AG04450 (cell line): Measurements from ENCODE around the gene GSTM3. TPM values are rescaled to one million over a fixed set of nuclear protein-coding genes. Genes with fewer than 3 reads are reported as not detected.

Experiments used
- CTCF ChIA-PET: fragments of 300-600, 350-600 bp; formaldehyde crosslinking; extraction: SDS; loops from one replicate; lab custom pipeline; 2022; ENCODE audit warnings: antibody characterized with exemption, inconsistent platforms; lab: Charles Lee
- POLR2A ChIA-PET: fragments of 350-600 bp; formaldehyde crosslinking; extraction: SDS; loops from one replicate; lab custom pipeline; 2021; ENCODE audit warnings: antibody characterized with exemption, inconsistent platforms; lab: Yijun Ruan, JAX
- DNase-seq: peaks from one replicate; pipeline ENCODE4 v3.0.0-alpha.2; 2011; ENCODE audit warnings: low read depth, low spot score
- H3K27ac ChIP-seq: one replicate; pipeline ENCODE4 v1.5.1; 2012; ENCODE audit warnings: low read depth, low read length, control low read depth
- H3K27me3 ChIP-seq: one replicate; pipeline ENCODE4 v1.6.0; 2012; ENCODE audit warnings: low read length; ENCODE audit not compliant: control insufficient read depth, insufficient read depth
- H3K4me3 ChIP-seq: 2 replicates; pipeline ENCODE4 v1.5.1; 2011; ENCODE audit warnings: mild to moderate bottlenecking, low read depth, low read length, control low read depth
- H3K9me3 ChIP-seq: 2 replicates; pipeline ENCODE4 v1.5.1; 2012; ENCODE audit warnings: low read length; ENCODE audit not compliant: control insufficient read depth, insufficient read depth
- CTCF ChIP-seq: IDR thresholded peaks from 2 replicates; pipeline ENCODE4 v1.5.1; 2011; ENCODE audit warnings: low read depth, low read length, control low read depth, inconsistent platforms
- polyA minus RNA-seq: library from RNA; depleted of rRNA, polyadenylated mRNA; stranded (reverse); fragments of >200 nt; gene quantifications from 2 replicates; pipeline ENCODE4 v1.2.3, GENCODE V29; 2011; rRNA and poly(A)+ RNA removed
- polyA plus RNA-seq: library from polyadenylated mRNA; depleted of rRNA; stranded (reverse); fragments of >200 nt; gene quantifications from 2 replicates; pipeline ENCODE4 v1.2.3, GENCODE V29; 2011; rRNA removed

GSTM3 gene
- polyA plus RNA-seq (271 and 299 TPM in 2 replicates), polyA minus RNA-seq (77.5 and 85.5 TPM in 2 replicates)

- H3K9me3 ChIP-seq: no peaks in the 10 kb centered on the region
- ChIA-PET CTCF (no interaction called here), POLR2A (interaction anchor here (1.2 to 1.5 kb wide), 2 partner anchors 19 to 137 kb away, joined by 3 read pairs; no protein-coding TSS in a partner anchor)
- no peak for TF ChIP-seq CTCF
- peak within 1 kb of the TSS; percentile 61 for H3K27ac ChIP-seq
- peak within 1 kb of the TSS; percentile 79 for H3K4me3 ChIP-seq
- no peak for DNase-seq
- peaks cover 3% of the 10 kb centered on the region for H3K27me3 ChIP-seq
Observed at GRCh38 chr1:109740615-109741373, at the start of gene GSTM3. TSS of gene GSTM3 (minus strand) at chr1:109741038. CDS start at chr1:109740287, 751 bp downstream.

GRCh38 chr1:109790329-109790728, 49.5 kb upstream of the GSTM3 start:
- no peak for DNase-seq
- ChIA-PET POLR2A (interaction anchor here (1.1 kb wide), 1 partner anchor 194 kb away, joined by 3 read pairs; the partner anchor contains the start of gene AHCYL1), CTCF (interaction anchor here (0.6 to 3.5 kb wide), 9 partner anchors 8 to 194 kb away, joined by 3 to 31 read pairs (median 7); partner anchors contain the start of gene AHCYL1)
- peaks cover 8% of the 10 kb centered on the region for H3K9me3 ChIP-seq
- H3K27me3 ChIP-seq: peaks cover 2% of the 10 kb centered on the region
- H3K4me3 ChIP-seq: no peak overlapping the region
- no peak overlapping the region for H3K27ac ChIP-seq
- TF ChIP-seq CTCF: no peak

- peaks cover 2% of the 10 kb centered on the region for H3K27me3 ChIP-seq
- ChIA-PET CTCF (interaction anchor here (0.6 to 21.6 kb wide), 6 partner anchors 13 to 232 kb away, joined by 3 to 535 read pairs (median 5); partner anchors contain the start of gene AHCYL1), POLR2A (no interaction called here)
- H3K4me3 ChIP-seq: no peak overlapping the region
- peaks cover 8% of the 10 kb centered on the region for H3K9me3 ChIP-seq
- no peak for DNase-seq
- TF ChIP-seq CTCF: no peak
- no peak overlapping the region for H3K27ac ChIP-seq
Observed at GRCh38 chr1:109789551-109790180, 48.8 kb upstream of the GSTM3 start.

- POLR2A ChIA-PET: no interaction called here
- CTCF ChIA-PET: interaction anchor here (0.6 to 21.6 kb wide), 6 partner anchors 12 to 232 kb away, joined by 3 to 535 read pairs (median 4); partner anchors contain the start of gene AHCYL1
Observed at GRCh38 chr1:109788695-109789521, 48.1 kb upstream of the GSTM3 start.

More at GRCh38 chr1:109788695-109789521, 48.1 kb upstream of the GSTM3 start:
- H3K9me3 ChIP-seq: peaks cover 8% of the 10 kb centered on the region
- H3K4me3 ChIP-seq: no peak overlapping the region
- no peak for DNase-seq
- TF ChIP-seq CTCF: peak; percentile 59
- H3K27me3 ChIP-seq: peaks cover 2% of the 10 kb centered on the region
- H3K27ac ChIP-seq: no peak overlapping the region
